GM12874 (cell line): ENCODE results near the gene LTC4S.

Experiments
- CTCF ChIP-seq: IDR thresholded peaks from 2 replicates; pipeline ENCODE4 v1.5.1; 2011; ENCODE audit warnings: low read depth, mild to moderate bottlenecking, control low read depth, low read length, moderate library complexity; ENCODE audit not compliant: insufficient read depth

The LTC4S gene

DNA sequence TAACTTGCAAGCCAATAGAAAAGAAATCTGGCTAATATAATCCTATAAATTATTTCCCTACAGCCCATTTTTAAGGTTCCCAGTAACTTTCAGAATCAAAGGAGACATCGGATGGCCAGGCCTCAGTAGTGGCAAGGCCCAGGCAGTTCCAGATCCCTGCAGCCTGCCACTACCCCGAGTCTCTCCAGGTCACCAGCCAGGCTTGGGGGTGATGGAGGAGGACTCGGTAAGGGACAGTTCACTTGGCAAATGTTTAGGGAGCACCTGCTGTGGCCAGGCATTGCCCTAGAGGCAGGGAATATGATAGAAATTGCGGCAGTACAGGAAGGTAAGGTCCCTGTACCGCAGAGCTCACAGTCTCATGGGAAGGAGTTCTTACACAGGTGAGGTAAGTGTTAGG is 15.2 kb upstream of the LTC4S start:
- no peak for TF ChIP-seq CTCF

- no peak for TF ChIP-seq CTCF
Observed at GRCh38 chr5:179779826-179780225, 14.0 kb upstream of the LTC4S start.

GRCh38 chr5:179780362-179780761 is 13.4 kb upstream of the LTC4S start:
- no peak for TF ChIP-seq CTCF

DNA sequence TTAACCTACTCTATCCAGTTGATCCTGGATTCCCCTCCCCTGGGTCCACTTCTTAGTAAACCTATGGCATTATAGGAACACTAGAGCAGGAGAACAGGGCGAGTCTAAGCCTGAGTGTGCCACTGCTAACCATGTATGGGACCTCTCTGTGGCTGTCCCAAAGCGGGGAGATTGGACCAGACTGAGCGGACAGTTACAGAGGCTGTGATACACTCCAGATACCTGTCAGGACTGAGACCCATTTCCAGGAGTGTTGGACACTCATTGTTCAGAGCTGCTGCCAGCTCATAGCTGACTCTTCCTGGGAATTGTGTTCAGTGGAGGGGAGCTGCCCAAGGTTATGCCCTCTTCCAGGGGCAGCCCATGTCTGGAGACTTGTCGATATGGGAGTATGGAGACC is 11.9 kb upstream of the LTC4S start:
- TF ChIP-seq CTCF: no peak

GRCh38 chr5:179783128-179783527 is 10.7 kb upstream of the LTC4S start:
- no peak for TF ChIP-seq CTCF

GRCh38 chr5:179786861-179787260 is 6.9 kb upstream of the LTC4S start:
- no peak for TF ChIP-seq CTCF

DNA sequence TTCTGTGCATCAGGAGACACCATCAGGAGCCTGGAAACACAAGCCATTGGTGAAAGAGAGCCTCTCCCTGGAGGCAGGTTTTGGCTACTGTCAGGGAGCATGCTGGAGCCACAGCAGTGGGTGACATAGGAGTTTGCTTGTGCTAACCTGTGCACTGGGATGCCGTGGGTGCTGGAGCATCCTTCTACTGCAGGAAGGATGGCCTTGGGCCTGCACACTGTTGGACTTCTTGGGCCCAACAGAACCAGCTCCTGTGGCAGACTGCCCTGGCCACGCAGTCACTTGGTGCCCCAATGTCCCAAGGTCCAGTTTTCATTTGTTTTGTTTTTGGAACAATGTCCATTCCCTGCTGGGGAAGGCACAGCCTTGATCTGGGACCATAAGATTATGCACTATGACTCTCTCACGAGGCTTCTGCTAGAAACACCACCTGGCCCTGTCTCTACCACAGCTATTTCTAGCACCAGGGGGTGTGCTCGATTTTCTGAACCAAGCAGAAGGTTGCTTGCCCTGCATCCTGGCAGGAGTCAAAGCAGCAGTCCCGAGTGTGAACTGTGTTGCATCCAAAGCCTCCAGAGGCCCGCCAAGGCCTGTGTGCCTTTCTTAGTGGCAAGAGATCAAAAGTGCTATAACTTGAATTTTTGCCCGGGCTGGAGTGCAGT is 5.5 kb upstream of the LTC4S start:
- TF ChIP-seq CTCF: no peak
